ENCODE results near the gene TMEM87B.

Gene TMEM87B

GRCh38 chr2:112151271-112151670 is 96.2 kb downstream of the TMEM87B start:
- no peak for DNase-seq (ENCODE audit: low spot score)

GRCh38 chr2:112151701-112152440 is 96.8 kb downstream of the TMEM87B start:
- DNase-seq (ENCODE audit: low spot score): no peak

- no peak for DNase-seq (ENCODE audit: low spot score)
Observed at GRCh38 chr2:112152476-112153178, 97.6 kb downstream of the TMEM87B start.

- no peak for DNase-seq (ENCODE audit: low spot score)
Observed at GRCh38 chr2:112153179-112153490, 98.1 kb downstream of the TMEM87B start.

GRCh38 chr2:112153501-112153900 is 98.4 kb downstream of the TMEM87B start:
- DNase-seq (ENCODE audit: low spot score): no peak

GRCh38 chr2:112154246-112155117 is 99.4 kb downstream of the TMEM87B start:
- no peak for DNase-seq (ENCODE audit: low spot score)

- DNase-seq (ENCODE audit: low spot score): no peak
Observed at GRCh38 chr2:112155331-112156151, 100.5 kb downstream of the TMEM87B start.

GRCh38 chr2:112156152-112156986 is 101.3 kb downstream of the TMEM87B start:
- DNase-seq (ENCODE audit: low spot score): no peak

- no peak for DNase-seq (ENCODE audit: low spot score)
Observed at GRCh38 chr2:112157472-112157871, 102.4 kb downstream of the TMEM87B start.

GRCh38 chr2:112159454-112159921 is 104.4 kb downstream of the TMEM87B start:
- no peak for DNase-seq (ENCODE audit: low spot score)

GRCh38 chr2:112160283-112161250 is 105.5 kb downstream of the TMEM87B start:
- DNase-seq (ENCODE audit: low spot score): no peak

GRCh38 chr2:112161431-112162145 is 106.5 kb downstream of the TMEM87B start:
- DNase-seq (ENCODE audit: low spot score): no peak

- no peak for DNase-seq (ENCODE audit: low spot score)
Observed at GRCh38 chr2:112162341-112162740, 107.3 kb downstream of the TMEM87B start.

GRCh38 chr2:112162956-112163355 is 107.9 kb downstream of the TMEM87B start:
- no peak for DNase-seq (ENCODE audit: low spot score)

- DNase-seq (ENCODE audit: low spot score): no peak
Observed at GRCh38 chr2:112163541-112163981, 108.5 kb downstream of the TMEM87B start.

- DNase-seq (ENCODE audit: low spot score): no peak
Observed at GRCh38 chr2:112164876-112165275, 109.8 kb downstream of the TMEM87B start.

- DNase-seq (ENCODE audit: low spot score): no peak
Observed at GRCh38 chr2:112165296-112165695, 110.2 kb downstream of the TMEM87B start.

GRCh38 chr2:112166806-112167499 is 111.9 kb downstream of the TMEM87B start:
- DNase-seq (ENCODE audit: low spot score): no peak

Data from putamen (tissue), 1 donor.